Cerebellar nuclear complex (tissue), 1 donor: ENCODE results near the gene C2orf69.
"Not testable (repeated sequence)": the region's sequence is repeated elsewhere in the genome, so short reads cannot be mapped to it uniquely, and the experiment has no call there.

ENCODE experiments used
- DNase-seq, 2 experiments: peaks; one replicate each; lab custom pipeline; 2025; lab: John Stamatoyannopoulos, UW

Gene C2orf69, protein sequence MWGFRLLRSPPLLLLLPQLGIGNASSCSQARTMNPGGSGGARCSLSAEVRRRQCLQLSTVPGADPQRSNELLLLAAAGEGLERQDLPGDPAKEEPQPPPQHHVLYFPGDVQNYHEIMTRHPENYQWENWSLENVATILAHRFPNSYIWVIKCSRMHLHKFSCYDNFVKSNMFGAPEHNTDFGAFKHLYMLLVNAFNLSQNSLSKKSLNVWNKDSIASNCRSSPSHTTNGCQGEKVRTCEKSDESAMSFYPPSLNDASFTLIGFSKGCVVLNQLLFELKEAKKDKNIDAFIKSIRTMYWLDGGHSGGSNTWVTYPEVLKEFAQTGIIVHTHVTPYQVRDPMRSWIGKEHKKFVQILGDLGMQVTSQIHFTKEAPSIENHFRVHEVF

DNA sequence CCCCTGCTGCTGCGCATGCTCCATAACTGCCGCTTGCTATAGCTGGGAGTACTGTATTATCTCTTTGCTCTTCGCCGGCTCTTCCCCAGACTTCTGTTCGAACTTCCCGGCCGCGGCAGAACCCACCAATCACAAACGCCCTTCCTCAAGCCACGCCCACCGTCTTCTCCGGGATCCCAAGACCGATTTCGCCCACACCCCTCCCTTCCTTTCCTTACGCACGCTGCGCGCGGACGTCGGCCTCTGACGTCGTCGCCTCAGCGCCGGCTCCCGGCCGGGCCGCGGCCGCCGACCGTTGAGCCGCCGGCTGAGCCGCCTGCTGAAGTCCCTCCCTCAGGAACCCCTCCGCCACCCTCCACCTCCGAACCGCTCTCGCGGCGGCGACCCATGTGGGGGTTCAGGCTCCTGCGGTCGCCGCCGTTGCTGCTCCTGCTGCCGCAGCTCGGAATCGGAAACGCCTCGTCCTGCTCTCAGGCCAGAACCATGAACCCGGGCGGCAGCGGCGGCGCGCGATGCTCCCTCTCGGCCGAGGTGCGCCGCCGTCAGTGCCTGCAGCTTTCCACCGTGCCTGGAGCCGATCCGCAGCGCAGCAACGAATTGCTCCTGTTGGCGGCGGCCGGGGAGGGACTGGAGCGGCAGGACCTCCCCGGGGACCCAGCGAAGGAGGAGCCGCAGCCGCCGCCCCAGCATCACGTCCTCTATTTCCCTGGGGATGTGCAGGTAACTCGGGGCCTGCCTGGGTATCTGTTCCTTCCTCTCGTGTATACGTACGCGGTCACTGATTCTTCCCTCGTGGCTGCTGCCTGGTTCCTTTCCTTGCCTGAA, at the start of gene C2orf69:
C2orf69 (plus strand) TSS at position 242 of the 825 bp plus-strand sequence; CDS start at position 388, 146 bp downstream.
- DNase-seq: peak; percentile 63 to 89

DNA sequence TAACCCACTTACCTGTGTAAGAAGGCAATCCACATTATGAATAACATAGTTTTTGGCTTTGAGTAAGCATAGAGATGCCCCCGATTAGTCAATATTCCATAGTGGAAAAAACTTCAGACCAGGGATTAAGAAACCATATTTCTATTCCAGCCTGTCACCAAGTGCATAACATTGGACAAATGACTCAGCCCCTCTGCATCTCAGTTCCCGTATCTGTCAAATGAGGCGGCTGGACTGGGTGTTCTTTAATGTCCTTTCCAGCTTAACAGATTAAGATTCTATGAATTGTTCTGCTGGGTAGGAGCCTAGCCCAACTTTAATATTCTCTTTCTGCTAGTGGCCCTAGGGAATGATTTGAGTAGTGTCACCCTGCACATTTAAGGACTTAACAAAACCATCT, 48.3 kb upstream of the C2orf69 start:
- no peak for DNase-seq

DNA sequence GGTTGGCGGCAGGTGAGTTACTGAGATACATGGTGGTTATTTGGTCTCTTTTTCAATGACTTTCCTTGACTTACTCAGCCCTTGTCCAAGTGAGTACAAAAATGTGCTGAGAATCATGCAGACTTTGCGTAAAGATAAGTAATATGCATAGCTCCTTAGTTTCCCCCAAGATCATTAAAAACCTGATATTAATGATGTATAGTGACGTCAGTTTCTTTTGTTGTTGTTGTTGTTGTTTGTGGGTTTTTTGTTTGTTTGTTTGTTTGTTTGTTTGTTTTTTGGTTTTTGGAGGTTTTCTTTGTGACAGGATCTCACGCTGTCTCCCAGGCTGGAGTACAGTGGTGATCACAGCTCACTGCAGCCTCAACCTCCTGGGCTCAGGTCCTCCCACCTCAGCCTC, 45.2 kb upstream of the C2orf69 start:
- no peak for DNase-seq

DNA sequence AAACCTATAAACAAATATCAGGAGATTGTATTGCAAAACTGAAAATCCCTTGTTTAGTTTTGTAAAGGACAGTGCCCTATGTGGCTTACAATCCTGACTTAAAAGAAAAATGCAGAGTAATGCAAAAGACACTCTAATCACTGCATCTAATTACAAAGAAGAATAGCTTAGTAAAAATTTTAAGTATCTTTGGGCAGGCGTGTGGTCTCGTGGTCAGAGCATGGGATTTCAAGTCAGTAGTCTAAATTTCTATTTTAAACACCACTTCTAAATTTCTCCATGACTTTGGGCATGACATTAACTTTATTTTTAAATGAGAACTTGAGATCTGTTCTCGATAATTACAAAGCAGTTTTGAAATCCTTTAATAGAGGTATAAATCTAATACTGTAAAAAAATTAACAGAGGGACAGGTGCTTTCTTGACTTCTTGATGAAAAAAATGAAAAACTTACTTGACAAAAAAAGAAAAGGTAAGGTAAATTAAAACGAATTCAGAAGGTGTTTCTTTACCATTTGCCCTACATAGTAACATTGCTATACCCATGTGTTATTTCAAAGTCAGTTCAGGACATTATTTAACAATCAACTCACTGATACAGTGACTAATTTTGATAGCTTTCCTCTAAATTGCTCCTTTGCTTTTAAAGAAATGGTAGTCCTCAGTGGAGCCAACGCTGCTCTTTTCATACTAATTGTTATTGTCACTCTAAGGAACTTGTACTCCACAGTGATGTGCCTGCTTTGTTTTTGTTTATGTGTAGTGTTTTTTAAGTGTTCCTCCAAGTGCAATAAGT, 42.5 kb upstream of the C2orf69 start:
- no peak for DNase-seq

DNA sequence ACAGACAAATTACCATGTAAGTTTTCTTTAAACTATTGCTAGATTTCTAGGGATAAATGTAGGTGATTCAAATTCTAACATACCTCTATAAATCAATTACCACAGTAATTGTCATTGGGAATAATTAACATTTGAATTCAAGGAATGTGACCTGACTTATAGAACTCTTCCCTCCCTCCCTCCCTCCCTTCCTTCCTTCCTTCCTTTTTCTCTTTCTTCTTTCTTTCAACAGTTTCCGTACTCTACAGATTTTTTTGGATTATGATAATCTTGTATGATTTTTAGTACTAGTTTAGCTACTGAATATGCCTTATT, 41.9 kb upstream of the C2orf69 start:
- no peak for DNase-seq

DNA sequence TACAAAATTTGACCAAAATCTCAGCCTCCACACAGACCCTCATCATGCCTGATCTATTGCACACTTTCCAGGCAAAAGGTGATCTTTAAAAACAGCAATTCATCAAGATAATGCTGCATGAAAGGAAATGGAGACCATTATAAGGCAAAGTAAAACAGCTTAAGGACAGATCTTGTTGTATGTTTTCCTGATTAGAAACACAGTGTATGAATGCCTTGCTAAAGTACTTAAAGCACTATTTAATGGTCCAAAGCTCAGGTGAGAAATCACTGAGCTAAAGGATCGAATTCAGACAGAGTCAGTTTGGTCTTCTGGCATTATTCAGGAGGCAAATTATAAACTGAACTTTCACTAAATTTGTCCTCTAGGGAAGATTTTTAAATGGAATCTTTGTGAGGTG, 41.4 kb upstream of the C2orf69 start:
- DNase-seq: no peak

DNA sequence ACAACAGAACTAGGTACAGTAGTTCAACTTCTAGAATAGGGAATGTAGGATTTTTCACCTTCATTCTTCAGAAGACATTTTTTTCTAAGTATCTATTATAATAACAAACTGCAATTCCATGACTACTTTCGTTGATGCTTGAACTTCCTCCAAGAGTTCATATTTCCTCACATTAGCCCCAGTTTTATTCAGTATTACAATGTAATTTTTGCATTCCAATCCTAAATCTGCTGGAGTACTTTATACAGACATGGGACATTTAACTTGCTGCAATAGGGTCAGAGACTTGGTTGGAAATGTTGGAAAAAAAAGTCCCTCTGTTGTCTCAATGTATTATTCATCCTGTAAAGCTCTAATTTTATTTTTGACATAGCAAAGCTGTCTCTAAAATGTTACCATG, 40.5 kb upstream of the C2orf69 start:
- DNase-seq: no peak

DNA sequence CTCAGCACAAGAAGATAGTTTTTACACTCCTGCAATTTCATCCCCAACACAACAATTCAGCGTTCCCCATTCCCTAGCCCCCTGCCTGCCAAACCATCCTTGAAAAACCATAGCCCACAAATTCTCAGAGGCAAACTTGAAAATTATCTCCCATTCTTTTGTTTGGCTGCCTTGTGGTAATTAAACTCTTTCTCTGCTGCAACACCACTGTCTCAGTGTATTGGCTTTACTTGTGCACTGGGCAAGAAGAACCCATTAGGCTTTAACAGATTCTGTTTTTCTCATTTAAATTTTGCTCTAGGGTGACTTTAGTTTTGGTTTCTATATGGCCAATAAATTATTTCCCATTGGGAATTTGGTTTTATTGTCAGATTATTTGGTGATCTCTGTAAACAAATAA, 36.9 kb upstream of the C2orf69 start:
- DNase-seq: no peak

DNA sequence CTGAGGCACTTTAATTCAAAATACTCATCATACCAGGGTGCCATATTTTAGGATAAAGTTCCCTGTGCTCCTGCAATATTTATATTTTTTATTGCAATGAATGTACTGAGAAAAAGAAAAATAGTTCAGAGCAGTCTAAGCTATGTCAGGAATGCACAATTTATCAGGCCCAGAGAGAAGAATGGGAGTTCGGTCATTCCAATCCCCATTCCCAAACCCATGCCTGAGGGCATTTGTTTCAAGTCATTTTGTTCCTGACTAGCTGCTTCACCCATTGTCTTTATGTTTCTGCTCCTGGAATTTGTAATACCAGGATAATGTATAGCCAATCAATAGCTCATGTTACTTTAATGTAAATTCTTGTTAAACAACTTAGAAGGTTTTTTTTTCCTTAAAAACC, 35.7 kb upstream of the C2orf69 start:
- no peak for DNase-seq

DNA sequence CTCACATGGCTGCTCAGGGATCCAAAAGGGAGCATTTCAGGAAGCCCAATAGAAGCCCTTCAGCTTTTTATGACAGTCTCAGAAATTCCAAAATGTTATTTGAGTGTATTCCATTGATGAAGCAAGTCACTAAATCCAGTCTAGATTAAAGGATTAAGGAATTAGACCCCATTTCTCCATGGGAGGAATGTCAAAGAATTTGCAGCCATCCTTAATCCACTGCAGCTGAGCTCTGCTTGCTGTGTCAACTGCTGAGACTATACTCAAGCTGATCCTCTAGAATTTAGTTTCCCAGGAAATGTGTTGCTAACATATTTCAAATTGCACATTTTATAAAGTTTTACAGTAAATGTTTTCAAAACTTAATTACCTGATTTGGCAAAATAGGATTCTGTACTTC, 28.4 kb upstream of the C2orf69 start:
- DNase-seq: no peak

DNA sequence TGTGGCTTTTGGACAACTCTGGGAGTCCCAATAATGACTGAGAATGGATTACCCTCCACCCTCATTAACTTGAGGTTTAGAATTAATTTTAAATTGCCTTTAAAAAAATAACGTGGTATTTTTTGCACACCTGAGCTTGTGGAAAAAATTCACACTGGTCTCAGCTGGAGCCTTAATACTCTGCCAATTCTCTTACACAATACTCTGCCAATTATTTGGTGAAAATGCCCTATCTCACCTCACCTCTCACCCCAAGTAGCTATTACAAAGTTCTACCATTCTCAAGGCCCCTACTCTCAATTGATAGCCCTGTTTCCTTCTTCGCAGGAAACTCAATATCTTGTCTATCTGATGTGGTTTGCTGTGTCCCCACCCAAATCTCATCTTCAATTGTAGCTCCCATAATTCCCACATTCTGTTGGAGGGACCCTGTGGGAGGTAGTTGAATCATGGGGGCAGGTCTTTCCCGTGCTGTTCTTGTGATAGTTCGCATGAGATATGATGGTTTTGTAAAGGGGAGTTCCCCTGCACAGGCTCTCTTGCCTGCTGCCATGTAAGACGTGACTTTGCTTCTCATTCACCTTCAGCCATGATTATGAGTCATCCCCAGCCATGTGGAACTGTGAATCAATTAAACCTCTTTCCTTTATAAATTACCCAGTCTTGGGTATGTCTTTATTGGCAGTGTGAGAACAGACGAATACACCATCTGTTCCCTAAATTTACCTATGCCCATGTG, 27.4 kb upstream of the C2orf69 start:
- DNase-seq: no peak

DNA sequence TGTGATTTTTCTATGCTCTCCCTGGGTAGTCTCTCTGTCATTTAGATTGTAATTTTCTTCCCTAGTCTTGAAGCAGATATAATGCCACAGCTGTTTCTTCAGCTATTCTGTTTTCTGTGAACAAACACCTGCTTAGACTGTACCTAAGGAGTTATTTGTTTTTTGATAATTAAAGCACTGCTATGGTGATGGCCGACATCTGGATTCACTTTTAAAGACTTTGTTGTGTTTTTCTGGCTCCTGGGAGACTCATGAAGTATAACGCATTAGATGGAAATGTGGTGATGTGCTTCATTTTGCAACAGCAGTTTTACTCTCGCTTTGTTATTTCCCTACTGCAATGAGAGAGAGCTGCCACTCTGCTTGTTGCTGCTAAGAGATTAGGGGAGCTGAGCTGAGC, 15.7 kb upstream of the C2orf69 start:
- no peak for DNase-seq

DNA sequence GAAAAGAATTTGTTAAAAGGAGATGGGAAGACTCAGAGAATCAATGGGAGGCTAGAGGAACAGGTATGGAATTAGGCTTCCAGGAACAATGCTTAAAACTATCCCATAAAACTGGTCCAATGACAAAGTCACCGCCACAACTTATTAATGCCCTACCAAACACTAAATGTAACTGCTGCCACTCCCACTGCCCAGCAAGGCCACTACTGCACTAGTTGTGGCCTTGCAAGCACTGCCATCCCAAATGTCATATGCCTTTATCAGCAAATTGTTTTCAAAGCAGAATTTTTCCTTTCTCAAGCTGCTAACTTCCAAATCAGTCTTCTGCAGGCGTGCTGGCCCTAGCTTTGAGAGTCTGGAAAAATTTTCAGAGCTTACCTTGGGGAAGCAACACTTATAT, 14.5 kb upstream of the C2orf69 start:
- no peak for DNase-seq

DNA sequence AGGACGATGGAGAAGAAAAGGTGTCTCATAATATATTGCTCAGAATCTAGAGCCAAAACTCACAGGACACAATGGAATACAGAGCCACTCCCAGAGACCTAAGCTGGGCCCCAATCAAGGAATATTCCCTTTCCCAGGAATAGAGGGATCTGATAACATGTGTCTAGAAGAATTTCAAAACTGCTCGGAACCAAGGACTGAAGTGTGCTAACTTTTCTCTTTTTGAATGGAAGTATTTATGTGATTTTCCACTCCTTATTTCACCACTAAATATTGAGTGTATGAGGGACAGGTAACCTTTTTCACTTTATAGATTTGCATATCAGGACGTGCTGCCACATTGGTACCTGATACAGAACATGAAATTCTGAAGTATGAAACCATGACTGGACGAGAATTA, 9.2 kb upstream of the C2orf69 start:
- no peak for DNase-seq

DNA sequence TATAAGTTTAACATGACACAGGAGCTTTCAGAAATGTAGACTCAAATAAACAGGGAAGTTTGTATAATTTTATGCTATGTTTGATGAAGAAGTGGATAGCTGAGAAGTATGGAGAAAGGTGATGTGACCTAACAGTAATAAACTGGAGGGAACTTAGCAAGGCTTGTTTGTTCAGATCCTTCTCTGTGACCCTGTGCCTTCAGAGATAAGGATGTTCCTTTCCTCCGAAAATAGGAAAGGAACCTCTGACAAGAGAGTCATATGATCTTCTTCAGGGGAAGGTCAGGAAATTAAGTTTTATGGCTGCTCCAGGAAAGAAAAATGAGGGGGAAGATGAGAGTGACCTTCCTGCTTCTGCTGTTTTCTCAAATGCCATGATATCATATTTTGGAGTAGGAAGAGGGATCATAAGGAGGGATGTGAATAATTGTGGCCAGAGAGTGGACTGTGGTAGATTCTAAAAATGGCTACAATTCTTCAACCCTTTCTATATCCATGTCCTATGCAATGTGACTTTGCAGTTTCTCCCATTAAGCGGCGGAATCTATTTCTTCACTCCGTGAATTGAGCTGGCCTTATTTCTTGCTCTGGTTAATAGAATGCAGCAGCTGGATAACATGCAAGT, 8.5 kb upstream of the C2orf69 start:
- DNase-seq: no peak

DNA sequence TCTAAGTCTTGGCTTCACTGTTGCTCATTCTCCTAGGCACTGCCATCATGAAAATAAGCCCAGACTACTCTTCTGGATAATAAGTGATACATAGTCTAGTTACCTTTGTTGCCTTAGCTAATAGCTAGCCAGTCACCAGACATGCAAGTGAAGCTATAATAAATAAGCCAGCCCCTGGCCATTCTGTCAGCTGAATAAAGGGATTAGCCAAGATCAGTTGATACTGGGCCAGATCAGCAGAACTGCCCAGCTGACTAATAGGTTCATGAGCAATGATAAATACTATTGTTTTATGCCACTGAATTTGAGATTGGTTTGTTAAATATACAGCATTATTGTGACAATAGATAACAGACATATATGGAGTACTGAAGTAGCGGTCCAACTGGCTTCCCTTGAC, 8.0 kb upstream of the C2orf69 start:
- DNase-seq: no peak

DNA sequence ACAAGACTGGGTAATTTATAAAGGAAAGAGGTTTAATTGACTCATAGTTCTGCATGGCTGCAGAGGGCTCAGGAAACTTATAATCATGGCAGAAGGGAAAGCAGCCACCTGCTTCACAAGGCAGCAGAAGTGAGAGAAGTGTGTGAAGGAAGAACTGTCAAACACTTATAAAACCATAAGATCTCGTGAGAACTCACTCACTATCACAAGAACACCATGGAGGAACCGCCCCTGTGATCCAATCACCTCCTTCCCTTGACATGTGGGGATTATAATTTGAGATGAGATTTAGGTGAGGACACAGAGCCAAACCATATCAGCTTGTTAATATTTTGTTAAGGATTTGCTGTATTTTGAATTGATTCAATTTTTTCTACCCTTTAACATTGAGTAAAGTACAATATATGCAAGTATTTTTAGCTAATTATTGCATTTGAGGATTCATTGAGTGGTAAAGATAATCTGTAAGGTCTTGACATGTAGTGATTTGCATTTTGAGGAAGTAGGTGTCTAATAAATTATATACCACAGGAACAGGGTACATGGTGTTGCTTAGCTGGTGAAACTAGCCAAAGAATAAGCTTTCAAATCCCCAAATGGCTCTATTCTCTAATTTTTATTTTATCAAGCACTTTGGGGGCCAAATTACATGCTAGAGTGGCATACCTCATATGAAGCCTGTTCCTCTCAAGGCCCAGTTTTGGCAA, 3.9 kb upstream of the C2orf69 start:
- no peak for DNase-seq

DNA sequence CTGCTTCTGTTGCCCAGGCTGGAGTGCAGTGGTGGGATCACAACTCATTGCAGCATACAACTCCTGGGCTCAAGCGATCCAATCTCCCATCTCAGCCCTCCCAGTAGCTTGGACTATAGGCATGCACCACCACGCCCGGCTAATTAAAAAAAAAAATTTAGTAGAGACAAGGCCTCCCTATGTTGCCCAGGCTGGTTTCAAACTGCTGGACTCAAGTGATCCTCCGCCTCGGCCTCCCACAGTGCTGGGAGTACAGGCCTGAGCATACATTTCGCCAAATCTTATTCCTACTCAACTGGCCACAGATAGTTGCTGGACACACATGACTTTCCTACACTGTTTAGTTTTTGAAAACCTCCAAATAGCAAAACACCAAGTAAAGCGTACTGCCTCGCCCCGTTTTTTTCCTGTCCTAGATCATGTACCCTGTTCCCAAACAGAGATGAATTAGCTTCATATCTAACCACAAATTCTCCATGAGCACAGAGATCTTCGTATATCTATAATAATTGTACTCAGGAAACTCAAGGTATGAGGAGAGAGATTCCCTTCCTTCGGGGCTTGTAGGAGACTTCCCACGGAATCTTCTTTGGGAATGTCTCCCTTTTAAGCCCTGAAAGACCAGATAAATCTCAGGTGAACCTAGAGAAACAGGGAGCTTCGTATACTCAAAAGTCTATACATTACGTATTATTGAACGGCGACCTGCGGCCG, 598 bp upstream of the C2orf69 start:
- DNase-seq: no peak

DNA sequence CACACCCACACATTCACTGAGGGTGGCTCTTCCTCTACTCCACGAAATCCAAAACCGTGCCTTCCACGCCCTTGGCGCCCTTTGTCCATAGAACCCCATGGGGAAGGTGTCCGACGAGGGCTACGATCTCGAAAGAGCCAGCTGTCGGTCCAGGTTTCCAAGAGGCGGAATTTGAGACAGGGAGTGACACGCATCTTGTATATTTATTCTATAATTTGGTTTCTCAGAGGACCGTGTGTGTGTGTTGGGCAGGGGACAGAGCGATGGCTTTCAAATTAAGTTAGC, 726 bp downstream of the C2orf69 start:
- no peak for DNase-seq

DNA sequence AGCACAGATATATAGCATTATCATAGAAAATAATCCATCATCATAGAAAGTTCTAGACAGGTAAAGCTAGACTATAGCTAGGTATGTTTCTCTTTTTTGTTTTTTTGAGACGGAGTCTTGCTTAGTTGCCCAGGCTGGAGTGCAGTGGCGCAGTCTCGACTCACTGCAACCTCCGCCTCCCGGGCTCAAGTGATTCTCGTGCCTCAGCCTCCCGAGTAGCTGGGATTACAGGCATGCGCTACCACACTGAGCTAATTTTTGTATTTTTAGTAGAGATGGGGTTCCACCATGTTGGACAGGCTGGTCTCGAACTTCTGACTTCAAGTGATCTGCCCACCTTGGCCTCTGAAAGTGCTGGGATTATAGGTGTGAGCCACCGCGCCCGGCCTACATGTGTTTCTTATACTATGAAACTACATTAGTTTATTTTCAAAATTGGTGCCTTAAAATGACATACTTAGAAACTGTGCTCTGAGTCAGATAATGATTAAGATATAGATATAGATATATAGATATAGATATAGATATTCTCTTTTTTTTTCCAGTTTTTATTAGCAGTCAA, 1.5 kb downstream of the C2orf69 start:
- DNase-seq: not testable (repeated sequence)
